PC-9 (cell line): ENCODE measurements around the gene MCC. TPM values are rescaled to one million over a fixed set of nuclear protein-coding genes. Genes with fewer than 3 reads are reported as not detected.

Experiments
- BruUV-seq: library from RNA; stranded (reverse); fragments of 400-500 nt; replicated peaks from 2 replicates; lab custom pipeline; 2021; lab: Mats Ljungman, UMichigan
- CTCF ChIA-PET: fragments of 300-600 bp; sonication (Branson Sonifier 250); formaldehyde crosslinking; loops from one replicate; lab custom pipeline; 2022; ENCODE audit warnings: antibody characterized with exemption; lab: Charles Lee
- POLR2A ChIA-PET: fragments of 300-600 bp; sonication (Branson Sonifier 250); formaldehyde crosslinking; loops from one replicate; lab custom pipeline; 2022; ENCODE audit warnings: antibody characterized with exemption; ENCODE audit not compliant: unreplicated experiment; lab: Charles Lee
- DNase-seq, 2 experiments: peaks; one replicate each; pipeline versions ENCODE4 v3.0.0 to v3.0.0-alpha.2; 2015 to 2022; ENCODE audit warnings: mixed read lengths in 1 of 2
- H2AFZ ChIP-seq: fragments of 200-600 bp; sonication (generic); 2 replicates; pipeline ENCODE4 v1.8.1; 2017; ENCODE audit warnings: antibody characterized with exemption
- H3F3A ChIP-seq: fragments of 200-600 bp; sonication (generic); 2 replicates; pipeline ENCODE4 v1.8.1; 2017; ENCODE audit warnings: antibody characterized with exemption, mild to moderate bottlenecking, low read depth; ENCODE audit not compliant: insufficient read depth
- H3K27ac ChIP-seq: fragments of 200-600 bp; sonication (generic); 2 replicates; pipeline ENCODE4 v1.6.1; 2016; ENCODE audit warnings: mixed run types
- H3K27me3 ChIP-seq: fragments of 200-600 bp; sonication (generic); 2 replicates; pipeline ENCODE4 v1.6.1; 2016; ENCODE audit warnings: low read depth, mixed run types; ENCODE audit not compliant: insufficient read depth
- H3K36me3 ChIP-seq: fragments of 200-600 bp; sonication (generic); 2 replicates; pipeline ENCODE4 v1.6.1; 2016; ENCODE audit warnings: low read depth, mixed run types
- H3K4me1 ChIP-seq: fragments of 200-600 bp; sonication (generic); replicated peaks from 2 replicates; pipeline ENCODE4 v1.6.1; 2016; ENCODE audit warnings: mixed run types; ENCODE audit not compliant: insufficient read depth
- H3K4me2 ChIP-seq: fragments of 200-600 bp; sonication (generic); 2 replicates; pipeline ENCODE4 v1.6.1; 2017; ENCODE audit warnings: mixed run types
- H3K4me3 ChIP-seq: fragments of 200-600 bp; sonication (generic); 2 replicates; pipeline ENCODE4 v1.6.1; 2016; ENCODE audit warnings: mixed run types
- H3K79me2 ChIP-seq: fragments of 200-600 bp; sonication (generic); 2 replicates; pipeline ENCODE4 v1.6.1; 2017; ENCODE audit warnings: low read depth, mixed run types
- H3K9me2 ChIP-seq: fragments of 200-600 bp; sonication (generic); 2 replicates; pipeline ENCODE4 v1.8.1; 2017; ENCODE audit warnings: mild to moderate bottlenecking; ENCODE audit not compliant: insufficient read depth
- H3K9me3 ChIP-seq: fragments of 200-600 bp; sonication (generic); 2 replicates; pipeline ENCODE4 v1.8.1; 2016; ENCODE audit warnings: low read depth; ENCODE audit not compliant: insufficient read depth
- H4K20me1 ChIP-seq: fragments of 200-600 bp; sonication (generic); 2 replicates; pipeline ENCODE4 v1.8.1; 2017; ENCODE audit not compliant: insufficient read depth
- EZH2 ChIP-seq: fragments of 200-600 bp; sonication (generic); IDR thresholded peaks from 2 replicates; pipeline ENCODE4 v1.8.0; 2017; ENCODE audit warnings: antibody characterized with exemption, low read depth
- intact Hi-C: fragments of 100-400 bp; cut with micrococcal nuclease; formaldehyde crosslinking; loops from one replicate; pipeline ENCODE4 v1.10.0; 2022; ENCODE audit not compliant: unreplicated experiment
- total RNA-seq: library from RNA; stranded (reverse); gene quantifications from 2 replicates; pipeline ENCODE4 v1.2.3, GENCODE V29; 2021
- TF ChIP-seq, protein P1 (sequence below): fragments of 200-600 bp; sonication (generic); conservative IDR thresholded peaks from 2 replicates; pipeline ENCODE4 v1.6.1; 2017; ENCODE audit warnings: mixed run types, antibody characterized with exemption, mild to moderate bottlenecking, moderate library complexity

The MCC gene
- total RNA-seq, 1 experiment from 2014 or later, result 2.5 TPM

DNA sequence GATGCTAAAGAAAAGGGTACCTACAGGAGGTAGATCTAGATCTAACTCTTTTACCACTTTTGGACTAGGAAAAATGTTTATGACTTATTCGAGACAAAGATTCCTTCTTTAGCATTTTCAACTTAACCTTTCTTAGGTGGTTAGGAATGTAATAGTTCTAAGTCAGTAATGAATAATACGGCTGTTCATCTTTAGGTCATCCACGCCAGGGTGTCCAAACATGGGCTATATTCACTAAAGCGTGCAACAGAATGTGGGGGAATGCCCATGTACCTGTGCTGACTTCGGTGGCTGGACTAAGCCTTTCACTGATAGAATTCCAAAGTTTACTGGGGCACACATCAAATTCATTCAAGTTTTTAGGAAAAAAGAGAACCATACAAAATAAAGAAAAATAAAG, 218.2 kb downstream of the MCC start:
- TF ChIP-seq, protein P1, sequence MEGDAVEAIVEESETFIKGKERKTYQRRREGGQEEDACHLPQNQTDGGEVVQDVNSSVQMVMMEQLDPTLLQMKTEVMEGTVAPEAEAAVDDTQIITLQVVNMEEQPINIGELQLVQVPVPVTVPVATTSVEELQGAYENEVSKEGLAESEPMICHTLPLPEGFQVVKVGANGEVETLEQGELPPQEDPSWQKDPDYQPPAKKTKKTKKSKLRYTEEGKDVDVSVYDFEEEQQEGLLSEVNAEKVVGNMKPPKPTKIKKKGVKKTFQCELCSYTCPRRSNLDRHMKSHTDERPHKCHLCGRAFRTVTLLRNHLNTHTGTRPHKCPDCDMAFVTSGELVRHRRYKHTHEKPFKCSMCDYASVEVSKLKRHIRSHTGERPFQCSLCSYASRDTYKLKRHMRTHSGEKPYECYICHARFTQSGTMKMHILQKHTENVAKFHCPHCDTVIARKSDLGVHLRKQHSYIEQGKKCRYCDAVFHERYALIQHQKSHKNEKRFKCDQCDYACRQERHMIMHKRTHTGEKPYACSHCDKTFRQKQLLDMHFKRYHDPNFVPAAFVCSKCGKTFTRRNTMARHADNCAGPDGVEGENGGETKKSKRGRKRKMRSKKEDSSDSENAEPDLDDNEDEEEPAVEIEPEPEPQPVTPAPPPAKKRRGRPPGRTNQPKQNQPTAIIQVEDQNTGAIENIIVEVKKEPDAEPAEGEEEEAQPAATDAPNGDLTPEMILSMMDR, result no peak
- TF ChIP-seq EZH2, result no peak
- Histone ChIP-seq H3K27ac (no peak overlapping the region), H3K4me1 (peaks cover 25% of the 10 kb centered on the region), H2AFZ (no peak overlapping the region), H3F3A (no peaks in the 10 kb centered on the region), H4K20me1 (no peaks in the 10 kb centered on the region), H3K27me3 (no peaks in the 10 kb centered on the region), H3K9me3 (no peaks in the 10 kb centered on the region), H3K4me3 (no peak overlapping the region), H3K36me3 (no peaks in the 10 kb centered on the region), H3K9me2 (no peaks in the 10 kb centered on the region), H3K4me2 (no peak overlapping the region), H3K79me2 (no peaks in the 10 kb centered on the region)
- CTCF ChIA-PET, result no interaction called here
- intact Hi-C loops, result no loop called here
- POLR2A ChIA-PET, result no interaction called here
- no TSS peak for BruUV-seq
- no peak for DNase-seq

GRCh38 chr5:113269023-113269997, 218.9 kb downstream of the MCC start:
- POLR2A ChIA-PET, result no interaction called here
- no peak overlapping the region for H3K27ac ChIP-seq
- no peaks in the 10 kb centered on the region for H3F3A ChIP-seq

GRCh38 chr5:113268232-113268631, 220.0 kb downstream of the MCC start:
- ChIA-PET POLR2A (no interaction called here), CTCF (no interaction called here)
- no peaks in the 10 kb centered on the region for H3K79me2 ChIP-seq
- no TSS peak for BruUV-seq
- no peak overlapping the region for H3K4me3 ChIP-seq
- no peak overlapping the region for H3K4me2 ChIP-seq
- H2AFZ ChIP-seq, result no peak overlapping the region
- no peaks in the 10 kb centered on the region for H3K27me3 ChIP-seq
- no peaks in the 10 kb centered on the region for H3F3A ChIP-seq
- no peaks in the 10 kb centered on the region for H3K36me3 ChIP-seq
- TF ChIP-seq EZH2, result no peak
- TF ChIP-seq, protein P1, result no peak
- H4K20me1 ChIP-seq, result no peaks in the 10 kb centered on the region
- intact Hi-C loops, result no loop called here
- no peak for DNase-seq
- H3K27ac ChIP-seq, result no peak overlapping the region
- no peaks in the 10 kb centered on the region for H3K9me3 ChIP-seq
- H3K9me2 ChIP-seq, result no peaks in the 10 kb centered on the region
- peaks cover 25% of the 10 kb centered on the region for H3K4me1 ChIP-seq

More at GRCh38 chr5:113269023-113269997, 218.9 kb downstream of the MCC start:
- CTCF ChIA-PET, result no interaction called here
- DNase-seq, result no peak
- Histone ChIP-seq H3K27me3 (no peaks in the 10 kb centered on the region), H3K9me2 (no peaks in the 10 kb centered on the region), H2AFZ (no peak overlapping the region), H3K9me3 (no peaks in the 10 kb centered on the region), H3K4me2 (no peak overlapping the region), H3K4me3 (no peak overlapping the region), H3K36me3 (no peaks in the 10 kb centered on the region), H3K4me1 (peaks cover 25% of the 10 kb centered on the region), H4K20me1 (no peaks in the 10 kb centered on the region), H3K79me2 (no peaks in the 10 kb centered on the region)
- TF ChIP-seq EZH2, result no peak
- TF ChIP-seq, protein P1, result no peak
- intact Hi-C loops, result no loop called here
- BruUV-seq, result no TSS peak
